GM18498 (cell line): Measurements from ENCODE around the gene AMOTL1.
"Not testable (repeated sequence)": the region's sequence is repeated elsewhere in the genome, so short reads cannot be mapped to it uniquely, and the experiment has no call there.

ENCODE experiments used
- ATAC-seq: cut with Tn5 transposase; IDR thresholded peaks from one replicate; pipeline ENCODE4 v1.9.1; 2021; ENCODE audit warnings: mild to moderate bottlenecking, moderate library complexity; ENCODE audit not compliant: unreplicated experiment

Gene AMOTL1

DNA sequence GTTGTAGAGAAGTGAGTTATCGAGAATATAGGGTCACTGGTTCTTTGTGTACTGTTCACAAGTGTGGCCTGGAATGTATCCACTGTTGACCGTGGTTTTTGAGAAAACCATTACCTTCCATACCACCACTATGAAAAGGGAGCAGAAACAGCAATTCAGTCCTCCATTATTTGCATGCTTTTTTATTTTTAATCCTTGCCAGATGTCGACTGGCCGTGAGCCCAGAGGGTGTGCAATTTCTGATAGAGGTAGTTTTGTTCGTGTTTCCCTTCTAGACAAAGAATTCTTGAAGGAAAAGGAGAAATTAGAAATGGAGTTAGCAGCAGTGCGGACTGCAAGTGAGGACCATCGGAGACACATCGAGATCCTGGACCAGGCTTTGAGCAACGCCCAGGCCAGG is 81.7 kb downstream of the AMOTL1 start:
- ATAC-seq: no peak

GRCh38 chr11:94851864-94852636 is 83.9 kb downstream of the AMOTL1 start:
- no peak for ATAC-seq

- not testable (repeated sequence) for ATAC-seq
Measured at GRCh38 chr11:94853288-94853687, 85.1 kb downstream of the AMOTL1 start.

- no peak for ATAC-seq
Measured at GRCh38 chr11:94853836-94854235, 85.7 kb downstream of the AMOTL1 start.

DNA sequence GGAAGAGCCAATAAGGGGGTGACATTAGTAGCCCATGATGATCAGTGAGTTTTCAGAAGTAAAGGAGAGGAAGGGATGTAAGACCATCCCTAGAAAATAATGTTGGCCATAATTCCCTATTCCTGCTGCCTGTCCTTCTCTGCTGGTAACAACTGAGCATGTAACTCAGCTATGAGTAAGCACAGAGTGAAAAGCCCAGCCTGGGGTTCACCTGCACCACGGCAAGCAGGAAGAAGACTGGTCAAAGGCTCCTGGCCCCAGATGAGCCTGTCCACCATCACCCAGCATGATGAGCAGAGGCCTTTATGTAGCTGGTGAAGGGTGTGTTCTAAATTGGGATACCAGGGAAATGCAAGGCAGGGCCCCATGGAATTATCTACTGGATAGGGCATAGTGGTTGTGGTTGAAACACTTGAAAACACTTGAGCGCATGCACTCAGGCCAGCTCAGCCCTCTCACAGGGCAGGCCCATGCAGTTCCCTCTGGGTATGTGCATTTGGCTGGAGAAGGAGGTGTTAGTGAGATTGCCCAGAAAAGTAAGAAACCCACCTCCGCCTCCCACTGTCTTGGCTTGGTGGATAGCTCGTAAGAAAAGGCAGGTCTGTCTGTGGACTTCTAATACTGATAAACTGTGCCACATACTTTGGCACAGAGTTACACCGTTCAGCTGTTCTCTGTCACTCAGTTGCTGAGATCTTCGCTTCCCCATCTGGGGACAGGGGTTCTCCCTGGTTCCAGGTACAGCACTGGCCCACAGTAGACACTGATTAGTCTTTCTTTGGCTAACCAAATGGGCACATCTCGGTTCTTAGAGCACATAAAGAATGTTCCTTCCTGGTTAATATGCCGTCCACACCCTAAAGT is 86.8 kb downstream of the AMOTL1 start:
- no peak for ATAC-seq

- no peak for ATAC-seq
Measured at GRCh38 chr11:94855666-94856065, 87.5 kb downstream of the AMOTL1 start.

GRCh38 chr11:94856443-94856842 is 88.3 kb downstream of the AMOTL1 start:
- ATAC-seq: no peak

- ATAC-seq: no peak
Measured at GRCh38 chr11:94857337-94857736, 89.2 kb downstream of the AMOTL1 start.

DNA sequence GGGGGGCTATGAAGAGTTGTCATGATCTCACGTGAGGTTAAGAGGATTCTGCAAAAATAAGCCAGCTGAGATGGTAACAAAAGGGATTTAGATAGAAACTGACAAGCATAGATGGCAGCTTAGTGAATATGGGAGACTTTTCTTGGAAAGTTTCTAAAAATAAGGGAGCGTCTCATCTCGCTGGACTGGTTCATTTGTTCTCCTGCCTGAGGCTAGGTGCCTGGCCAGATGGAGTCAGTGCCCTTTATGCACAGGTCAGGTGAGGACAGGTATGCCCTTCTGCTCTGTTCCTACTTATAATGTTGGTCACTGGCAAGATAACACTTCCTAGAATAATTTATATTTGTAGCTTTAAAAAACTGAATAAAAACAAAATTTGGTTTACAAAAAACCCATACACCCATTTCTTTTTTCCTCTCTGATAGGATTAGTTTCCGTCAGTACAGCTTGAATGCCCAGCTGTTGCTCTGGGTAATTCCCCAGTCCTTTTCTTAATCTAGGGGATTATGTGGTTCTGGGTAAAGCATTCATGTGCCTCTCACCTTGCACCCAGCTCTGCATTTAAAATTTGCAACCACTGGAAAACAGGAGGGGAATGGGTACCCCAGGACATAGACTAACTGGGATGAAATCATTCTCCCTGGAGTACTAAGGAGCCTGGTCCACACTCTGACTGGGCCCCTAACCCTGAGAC is 90.0 kb downstream of the AMOTL1 start:
- ATAC-seq: no peak

- ATAC-seq: no peak
Measured at GRCh38 chr11:94860333-94860732, 92.2 kb downstream of the AMOTL1 start.

GRCh38 chr11:94861306-94861845 is 93.2 kb downstream of the AMOTL1 start:
- no peak for ATAC-seq

DNA sequence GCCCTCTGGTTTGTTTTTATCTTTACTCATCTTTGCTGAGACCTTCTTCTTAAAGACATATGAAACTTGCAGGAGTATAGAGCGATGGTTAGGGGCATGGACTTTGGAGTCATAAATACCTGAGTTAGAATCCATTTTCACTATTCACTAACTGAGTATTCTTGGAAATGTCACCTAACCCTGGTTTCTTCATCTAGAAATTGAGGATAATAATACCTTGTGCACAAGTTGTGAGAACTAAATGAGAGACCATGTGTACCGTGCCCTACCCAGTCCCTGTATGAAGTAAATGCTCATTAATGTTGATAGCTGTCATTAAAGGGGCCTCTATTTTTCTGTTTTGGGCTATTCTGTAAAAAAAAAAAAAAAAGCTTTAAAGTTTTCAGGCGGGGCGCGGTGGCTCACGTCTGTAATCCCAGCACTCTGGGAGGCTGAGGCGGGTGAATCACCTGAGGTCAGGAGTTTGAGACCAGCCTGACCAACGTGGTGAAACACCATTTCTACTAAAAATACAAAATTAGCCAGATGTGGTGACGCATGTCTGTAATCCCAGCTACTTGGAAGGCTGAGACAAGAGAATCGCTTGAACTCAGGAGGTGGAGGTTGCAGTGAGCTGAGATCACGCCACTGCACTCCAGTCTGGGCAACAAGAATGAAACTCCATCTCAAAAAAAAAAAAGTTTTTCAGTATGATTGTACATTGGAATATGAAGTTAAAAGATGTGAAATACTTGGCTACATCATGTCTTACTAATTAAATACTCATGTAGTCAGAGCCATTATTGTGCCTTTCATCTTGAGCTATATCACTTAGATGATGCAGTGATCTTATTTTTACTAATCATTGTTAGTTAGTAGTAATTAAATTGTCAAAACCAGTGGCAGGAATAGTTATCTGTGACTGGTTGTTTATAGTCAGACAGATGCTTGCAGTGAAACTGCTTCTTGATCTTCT is 95.0 kb downstream of the AMOTL1 start:
- no peak for ATAC-seq

- no peak for ATAC-seq
Measured at GRCh38 chr11:94864506-94865045, 96.4 kb downstream of the AMOTL1 start.

DNA sequence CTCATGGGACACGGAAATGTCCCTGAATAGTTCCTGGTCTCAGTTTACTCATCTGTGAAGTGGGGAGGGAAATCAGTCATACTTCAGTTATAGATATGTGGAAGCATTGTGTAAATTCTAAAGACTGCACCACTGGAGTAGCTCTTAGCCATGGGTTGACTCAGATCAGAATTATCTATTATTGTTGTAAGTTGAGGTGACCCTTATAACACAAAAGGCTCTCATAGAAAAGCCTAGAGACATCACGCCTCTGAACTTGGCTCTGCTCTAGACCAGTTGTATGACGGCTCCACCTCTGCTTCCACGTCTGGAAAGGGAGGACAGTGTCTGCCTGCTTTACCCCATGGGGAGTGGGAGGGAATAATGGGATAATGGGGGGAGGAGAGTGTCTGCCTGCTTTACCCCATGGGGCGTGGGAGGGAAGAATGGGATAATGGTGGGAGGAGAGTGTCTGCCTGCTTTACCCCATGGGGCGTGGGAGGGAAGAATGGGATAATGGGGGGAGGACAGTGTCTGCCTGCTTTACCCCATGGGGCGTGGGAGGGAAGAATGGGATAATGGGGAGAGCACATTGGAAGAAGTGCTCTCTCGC is 98.2 kb downstream of the AMOTL1 start:
- ATAC-seq: no peak

- ATAC-seq: no peak
Measured at GRCh38 chr11:94866936-94867795, 99.0 kb downstream of the AMOTL1 start.

- ATAC-seq: no peak
Measured at GRCh38 chr11:94868468-94868867, 100.3 kb downstream of the AMOTL1 start.

DNA sequence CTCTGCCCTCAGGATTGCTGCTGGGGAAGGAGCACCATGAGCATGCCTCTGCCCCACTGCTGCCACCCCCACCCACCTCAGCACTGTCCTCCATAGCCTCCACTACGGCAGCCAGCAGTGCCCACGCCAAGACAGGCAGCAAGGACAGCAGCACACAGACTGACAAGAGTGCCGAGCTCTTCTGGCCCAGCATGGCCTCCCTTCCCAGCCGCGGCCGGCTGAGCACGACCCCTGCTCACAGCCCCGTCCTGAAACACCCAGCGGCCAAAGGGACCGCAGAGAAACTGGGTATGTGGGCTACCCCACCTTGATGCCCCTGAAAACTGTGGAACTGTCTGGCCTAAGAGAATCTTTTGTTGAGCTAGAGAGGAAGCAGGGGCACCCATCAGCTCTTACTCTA is 101.0 kb downstream of the AMOTL1 start:
- ATAC-seq: no peak

GRCh38 chr11:94870422-94870821 is 102.3 kb downstream of the AMOTL1 start:
- ATAC-seq: no peak
